BJ (cell line): ENCODE results near the gene PPP4R2. TPM values are rescaled to one million over a fixed set of nuclear protein-coding genes. Genes with fewer than 3 reads are reported as not detected.

Experiments
- CTCF ChIA-PET: fragments of 350-600 bp; formaldehyde crosslinking; extraction: SDS; loops from one replicate; lab custom pipeline; 2021; ENCODE audit warnings: antibody characterized with exemption, inconsistent platforms; lab: Yijun Ruan, JAX
- POLR2A ChIA-PET: fragments of 300-600 bp; sonication (Branson Sonifier 250); formaldehyde crosslinking; extraction: SDS; loops from one replicate; lab custom pipeline; 2021; ENCODE audit warnings: antibody characterized with exemption; lab: Charles Lee
- DNase-seq: peaks from one replicate; pipeline ENCODE4 v3.0.0-alpha.2; 2011; ENCODE audit warnings: low read depth
- H3K27me3 ChIP-seq: 2 replicates; pipeline ENCODE4 v1.6.0; 2011; ENCODE audit warnings: low read length; ENCODE audit not compliant: control insufficient read depth, insufficient read depth
- H3K36me3 ChIP-seq: 2 replicates; pipeline ENCODE4 v1.5.1; 2011; ENCODE audit warnings: low read length; ENCODE audit not compliant: control insufficient read depth, insufficient read depth
- H3K4me3 ChIP-seq: 2 replicates; pipeline ENCODE4 v1.5.1; 2011; ENCODE audit warnings: low read depth, mild to moderate bottlenecking, control low read depth, low read length
- CTCF ChIP-seq: IDR thresholded peaks from 2 replicates; pipeline ENCODE4 v1.5.1; 2011; ENCODE audit warnings: low read depth, mild to moderate bottlenecking, control low read depth, inconsistent platforms, low read length, moderate library complexity; ENCODE audit not compliant: insufficient read depth
- polyA minus RNA-seq: library from RNA; depleted of rRNA, polyadenylated mRNA; stranded (reverse); fragments of >200 nt; gene quantifications from 2 replicates; pipeline ENCODE4 v1.2.3, GENCODE V29; 2011; rRNA and poly(A)+ RNA removed
- polyA plus RNA-seq: library from polyadenylated mRNA; depleted of rRNA; stranded (reverse); fragments of >200 nt; gene quantifications from 2 replicates; pipeline ENCODE4 v1.2.3, GENCODE V29; 2011; rRNA removed

The PPP4R2 gene, protein sequence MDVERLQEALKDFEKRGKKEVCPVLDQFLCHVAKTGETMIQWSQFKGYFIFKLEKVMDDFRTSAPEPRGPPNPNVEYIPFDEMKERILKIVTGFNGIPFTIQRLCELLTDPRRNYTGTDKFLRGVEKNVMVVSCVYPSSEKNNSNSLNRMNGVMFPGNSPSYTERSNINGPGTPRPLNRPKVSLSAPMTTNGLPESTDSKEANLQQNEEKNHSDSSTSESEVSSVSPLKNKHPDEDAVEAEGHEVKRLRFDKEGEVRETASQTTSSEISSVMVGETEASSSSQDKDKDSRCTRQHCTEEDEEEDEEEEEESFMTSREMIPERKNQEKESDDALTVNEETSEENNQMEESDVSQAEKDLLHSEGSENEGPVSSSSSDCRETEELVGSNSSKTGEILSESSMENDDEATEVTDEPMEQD
- 9.8 and 30.2 TPM in 2 replicates for polyA plus RNA-seq
- polyA minus RNA-seq = 4.4 and 8.5 TPM in 2 replicates

DNA sequence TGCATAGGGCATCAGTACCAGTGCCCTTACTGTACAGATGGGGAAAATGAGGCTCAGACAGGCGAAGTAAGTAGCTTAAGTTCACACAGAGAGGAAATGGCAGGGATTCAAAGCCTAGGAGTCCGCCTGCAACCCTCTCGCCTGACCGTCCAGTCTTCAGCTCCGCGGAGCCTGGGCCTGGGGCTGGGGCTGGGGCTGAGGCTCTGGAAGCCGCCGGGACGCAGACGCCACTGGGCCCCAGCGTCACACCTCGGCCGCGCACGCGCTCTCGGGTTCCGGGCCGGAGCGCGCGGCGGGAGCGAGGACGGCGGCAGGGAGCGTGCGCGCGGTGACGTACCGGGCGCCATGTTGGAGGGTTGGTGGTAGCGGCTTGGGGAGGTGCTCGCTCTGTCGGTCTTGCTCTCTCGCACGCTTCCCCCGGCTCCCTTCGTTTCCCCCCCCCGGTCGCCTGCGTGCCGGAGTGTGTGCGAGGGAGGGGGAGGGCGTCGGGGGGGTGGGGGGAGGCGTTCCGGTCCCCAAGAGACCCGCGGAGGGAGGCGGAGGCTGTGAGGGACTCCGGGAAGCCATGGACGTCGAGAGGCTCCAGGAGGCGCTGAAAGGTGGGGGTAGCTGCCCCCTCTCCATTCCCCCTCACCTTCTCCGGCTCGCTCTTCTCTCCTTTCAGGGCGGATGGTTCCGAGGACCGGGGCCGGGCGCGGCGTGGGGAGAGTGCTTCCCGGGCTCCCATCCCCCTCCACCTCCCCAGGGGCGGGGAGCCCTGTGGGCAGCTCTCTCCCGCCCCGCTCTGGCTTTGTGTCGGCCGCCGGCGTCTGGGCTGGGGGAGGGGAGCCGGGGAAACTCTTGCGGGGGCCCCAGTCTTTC is at the start of gene PPP4R2:
PPP4R2 (plus strand) TSS at position 339 of the 861 bp plus-strand sequence; CDS start at position 566, 227 bp downstream.
- peak; percentile 15; the same call in 1 of the 2 replicates for TF ChIP-seq CTCF
- Histone ChIP-seq H3K4me3 (peak within 1 kb of the TSS; percentile 95), H3K36me3 (peaks cover 2% of the 10 kb centered on the region; the same call in 1 of the 2 replicates), H3K27me3 (no peaks in the 10 kb centered on the region)
- peak; percentile 33 for DNase-seq
- CTCF ChIA-PET = interaction anchor here (0.6 to 1.6 kb wide), 6 partner anchors 56 to 146 kb away, joined by 3 to 6 read pairs (median 4); partner anchors contain the start of gene GXYLT2
- POLR2A ChIA-PET = no interaction called here

DNA sequence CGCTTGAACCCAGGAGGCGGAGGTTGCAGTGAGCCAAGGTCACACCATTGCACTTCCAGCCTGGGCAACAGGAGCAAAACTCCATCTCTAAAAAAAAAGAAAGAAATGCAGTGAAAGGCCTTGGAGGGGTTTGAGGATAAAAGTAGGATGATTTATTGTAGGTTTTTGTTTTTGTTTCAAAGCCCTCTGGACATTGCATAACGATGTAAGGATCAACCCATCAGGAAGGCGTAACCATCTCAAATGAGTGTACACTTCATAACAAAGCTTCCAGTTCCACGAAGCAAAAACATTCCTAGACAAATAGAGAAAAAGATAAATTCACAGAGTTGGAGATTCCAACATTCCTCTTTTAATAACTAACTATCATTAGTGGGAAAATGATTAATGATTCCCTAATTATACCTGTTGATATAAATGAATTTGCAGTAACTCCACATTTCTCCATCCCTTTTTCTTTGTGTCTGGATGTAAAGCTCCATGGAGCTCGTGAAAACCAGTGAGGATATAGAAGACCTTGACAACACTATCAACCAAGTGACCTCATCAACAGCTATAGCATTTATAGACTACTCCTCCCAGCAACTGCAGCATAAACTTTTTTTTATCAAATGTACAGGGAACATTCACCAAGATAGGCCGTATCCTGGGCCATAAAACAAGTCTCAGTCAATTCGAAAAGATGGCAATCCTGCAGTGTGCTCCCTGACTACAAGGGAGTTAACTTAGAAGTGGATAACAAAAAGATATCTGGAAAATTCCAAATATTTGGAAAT is 48.7 kb upstream of the PPP4R2 start:
- POLR2A ChIA-PET = no interaction called here
- no peak for DNase-seq

DNA sequence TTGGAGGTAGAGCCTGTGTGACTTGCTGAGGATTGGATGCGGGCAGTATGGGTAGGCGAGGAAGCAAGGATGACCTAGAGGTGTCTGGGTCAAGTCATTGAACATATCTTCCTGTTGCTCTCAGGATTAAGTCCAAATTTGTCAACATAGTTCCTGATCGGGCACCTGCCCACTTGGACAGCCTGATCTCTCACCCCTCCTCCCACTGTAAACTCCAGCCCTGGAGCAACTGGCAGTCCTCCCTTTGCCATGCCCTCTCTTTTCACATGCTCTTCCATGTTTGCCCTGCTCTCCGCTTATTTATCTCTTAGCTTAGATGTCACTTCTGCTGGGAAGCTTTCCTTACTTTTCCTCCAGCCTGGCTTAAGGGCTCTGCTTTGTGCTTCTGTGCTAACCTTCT is 47.6 kb upstream of the PPP4R2 start:
- TF ChIP-seq CTCF = no peak
- H3K36me3 ChIP-seq = no peaks in the 10 kb centered on the region
- ChIA-PET POLR2A (no interaction called here), CTCF (no interaction called here)
- DNase-seq = no peak
- H3K4me3 ChIP-seq = no peak overlapping the region
- no peaks in the 10 kb centered on the region for H3K27me3 ChIP-seq

More for the DNA sequence above, 48.7 kb upstream of the PPP4R2 start:
- Histone ChIP-seq H3K27me3 (no peaks in the 10 kb centered on the region), H3K4me3 (no peak overlapping the region), H3K36me3 (no peaks in the 10 kb centered on the region)
- no peak for TF ChIP-seq CTCF
- CTCF ChIA-PET = interaction anchor here (0.6 to 2.1 kb wide), 4 partner anchors 10 to 109 kb away, joined by 3 to 6 read pairs (median 4); no protein-coding TSS in a partner anchor

- ChIA-PET CTCF (interaction anchor here (0.6 kb wide), 1 partner anchor 16 kb away, joined by 3 read pairs; no protein-coding TSS in a partner anchor), POLR2A (interaction anchor here (0.6 kb wide), 1 partner anchor 89 kb away, joined by 3 read pairs; no protein-coding TSS in a partner anchor)
- no peak for DNase-seq
- no peaks in the 10 kb centered on the region for H3K36me3 ChIP-seq
- H3K27me3 ChIP-seq = no peaks in the 10 kb centered on the region
- TF ChIP-seq CTCF = no peak
- no peak overlapping the region for H3K4me3 ChIP-seq
Measured at GRCh38 chr3:72950372-72950771, 46.2 kb upstream of the PPP4R2 start.
